GM12878 (cell line): ENCODE results near the gene CACNA2D3. TPM values are rescaled to one million over a fixed set of nuclear protein-coding genes. Genes with fewer than 3 reads are reported as not detected.

Experiments used
- ATAC-seq: fragments of 200-7000 bp; cut with Tn5 transposase; 3 replicates; pipeline ENCODE4 v1.9.1; 2020; ENCODE audit warnings: mild to moderate bottlenecking, moderate library complexity
- BruUV-seq: library from RNA; stranded (reverse); fragments of 400-500 nt; replicated peaks from 2 replicates; lab custom pipeline; 2021; lab: Mats Ljungman, UMichigan
- CTCF ChIA-PET: fragments of 300-600 bp; sonication (Branson Sonifier 250); formaldehyde crosslinking; extraction: SDS; loops from one replicate; lab custom pipeline; 2021; ENCODE audit warnings: inconsistent platforms; lab: Yijun Ruan, JAX
- POLR2A ChIA-PET: fragments of 350-600 bp; formaldehyde crosslinking; extraction: SDS; loops from one replicate; lab custom pipeline; 2021; ENCODE audit warnings: inconsistent platforms; lab: Charles Lee
- RAD21 ChIA-PET: fragments of 300-600 bp; sonication (Branson Sonifier 250); formaldehyde crosslinking; loops from one replicate; lab custom pipeline; 2023; ENCODE audit warnings: antibody characterized with exemption; ENCODE audit not compliant: unreplicated experiment; lab: Charles Lee
- SMC1A ChIA-PET: fragments of 300-600 bp; sonication (Branson Sonifier 250); formaldehyde crosslinking; loops from one replicate; lab custom pipeline; 2023; ENCODE audit not compliant: unreplicated experiment, uncharacterized antibody; lab: Charles Lee
- DNase-seq: peaks from one replicate; pipeline ENCODE4 v3.0.0-alpha.2; 2011; ENCODE audit warnings: low read depth, low spot score
- FAIRE-seq: peaks from 3 replicates; lab custom pipeline; 2011; peaks lifted over from hg19 to GRCh38; lab: Jason Lieb, UNC
- H2AFZ ChIP-seq: 2 replicates; pipeline ENCODE4 v1.6.0; 2011; ENCODE audit warnings: low read depth, low read length, control low read depth; ENCODE audit not compliant: control insufficient read depth
- H3K27ac ChIP-seq: 2 replicates; pipeline ENCODE4 v1.5.1; 2011; ENCODE audit warnings: control low read depth; ENCODE audit not compliant: control insufficient read depth, insufficient read depth
- H3K27me3 ChIP-seq, 2 experiments: replicated peaks in 1 of 2; 2 replicates each; pipeline versions ENCODE4 v1.6.0 to v1.6.1; 2011; ENCODE audit warnings: low read length in 1 of 2; ENCODE audit not compliant: control insufficient read depth in 2 of 2, insufficient read depth in 2 of 2
- H3K36me3 ChIP-seq, 2 experiments: 2 replicates each; pipeline ENCODE4 v1.5.1; 2011; ENCODE audit warnings: low read length in 1 of 2; ENCODE audit not compliant: control insufficient read depth in 2 of 2, insufficient read depth in 2 of 2
- H3K4me1 ChIP-seq: 2 replicates; pipeline ENCODE4 v1.6.1; 2011; ENCODE audit warnings: mild to moderate bottlenecking, low read length, moderate library complexity, mixed read lengths; ENCODE audit not compliant: control insufficient read depth, insufficient read depth
- H3K4me2 ChIP-seq: 2 replicates; pipeline ENCODE4 v1.6.0; 2011; ENCODE audit warnings: control low read depth; ENCODE audit not compliant: control insufficient read depth, insufficient read depth
- H3K4me3 ChIP-seq: fragments of 200-600 bp; sonication (generic); 2 replicates; pipeline ENCODE4 v1.5.1; 2016
- H3K79me2 ChIP-seq: 2 replicates; pipeline ENCODE4 v1.6.0; 2011; ENCODE audit warnings: low read length; ENCODE audit not compliant: control insufficient read depth, insufficient read depth
- H3K9ac ChIP-seq: 2 replicates; pipeline ENCODE4 v1.8.0; 2011; ENCODE audit warnings: low read length, control low read depth, mixed read lengths; ENCODE audit not compliant: control insufficient read depth, insufficient read depth
- H3K9me3 ChIP-seq: replicated peaks from 3 replicates; pipeline ENCODE4 v1.5.1; 2011; ENCODE audit warnings: mild to moderate bottlenecking, low read length; ENCODE audit not compliant: control insufficient read depth, insufficient read depth
- H4K20me1 ChIP-seq: 2 replicates; pipeline ENCODE4 v1.6.0; 2011; ENCODE audit not compliant: control insufficient read depth, insufficient read depth
- BMI1 ChIP-seq: fragments of 450-650 bp; IDR thresholded peaks from 2 replicates; pipeline ENCODE4 v1.6.1; 2016; ENCODE audit warnings: mild to moderate bottlenecking, moderate library complexity, borderline replicate concordance
- CBFB ChIP-seq: IDR thresholded peaks from 2 replicates; pipeline ENCODE4 v1.6.1; 2016; ENCODE audit warnings: antibody characterized with exemption, low read depth
- CHD1 ChIP-seq: IDR thresholded peaks from 2 replicates; pipeline ENCODE4 v1.6.1; 2012; ENCODE audit warnings: low read depth, low read length, improper control_type of control experiment
- CHD4 ChIP-seq: fragments of 200-600 bp; sonication (generic); IDR thresholded peaks from 2 replicates; pipeline ENCODE4 v1.6.1; 2016; ENCODE audit warnings: mild to moderate bottlenecking
- GABPA ChIP-seq: IDR thresholded peaks from 2 replicates; pipeline ENCODE4 v1.6.1; 2014; ENCODE audit warnings: antibody characterized with exemption, low read depth, mild to moderate bottlenecking, inconsistent platforms
- IKZF2 ChIP-seq, 2 experiments: fragments of 450-650 bp; IDR thresholded peaks; 2 replicates each; pipeline ENCODE4 v1.6.1; 2017; ENCODE audit warnings: mild to moderate bottlenecking in 2 of 2, moderate library complexity in 2 of 2
- MEF2A ChIP-seq: IDR thresholded peaks from 2 replicates; pipeline ENCODE4 v1.6.1; 2011; ENCODE audit warnings: low read depth, mild to moderate bottlenecking, low read length, moderate library complexity; ENCODE audit not compliant: insufficient read depth
- RB1 ChIP-seq: fragments of 450-650 bp; formaldehyde crosslinking; IDR thresholded peaks from 2 replicates; pipeline ENCODE4 v1.6.1; 2017; ENCODE audit warnings: mild to moderate bottlenecking, borderline replicate concordance
- SMARCA5 ChIP-seq: fragments of 450-650 bp; IDR thresholded peaks from 2 replicates; pipeline ENCODE4 v1.6.1; 2017; ENCODE audit warnings: mild to moderate bottlenecking
- SRF ChIP-seq, 2 experiments: IDR thresholded peaks; 2 replicates each; pipeline ENCODE4 v1.6.1; 2011; ENCODE audit warnings: low read depth in 2 of 2, low read length in 2 of 2, mild to moderate bottlenecking in 1 of 2, moderate library complexity in 1 of 2
- TCF12 ChIP-seq: IDR thresholded peaks from 2 replicates; pipeline ENCODE4 v1.6.1; 2011; ENCODE audit warnings: low read depth, mild to moderate bottlenecking, low read length
- ZBED1 ChIP-seq: IDR thresholded peaks from 2 replicates; pipeline ENCODE4 v1.6.1; 2016; ENCODE audit warnings: borderline replicate concordance
- ZNF622 ChIP-seq: fragments of 450-650 bp; IDR thresholded peaks from 2 replicates; pipeline ENCODE4 v1.6.1; 2017; ENCODE audit warnings: mild to moderate bottlenecking, inconsistent platforms
- WGBS: methylation state at CpG from one replicate; pipeline ENCODE4 v1.1.6; 2016; ENCODE audit warnings: low lambda C conversion rate; ENCODE audit not compliant: insufficient replicate concordance, insufficient coverage; ENCODE audit errors: missing lambda C conversion rate; 5-methylcytosine and 5-hydroxymethylcytosine counted together
- in situ Hi-C: fragments of 300-500 bp; cut with MboI; formaldehyde crosslinking; loops from 9 replicates; pipeline ENCODE4 v1.14.3; 2018; ENCODE audit warnings: mixed read lengths
- intact Hi-C: fragments of 100-400 bp; cut with micrococcal nuclease; formaldehyde crosslinking; loops from one replicate; pipeline ENCODE4 v1.14.2; 2022; ENCODE audit not compliant: unreplicated experiment
- polyA plus RNA-seq, 11 experiments: library from polyadenylated mRNA; depleted of rRNA in 4 of 11; unstranded in 6 of 11; stranded (reverse) in 5 of 11; fragments of >200 nt; fragmentation: Nextera tagmentation in 4 of 11; fragmentation: Illumina TruSeq in 1 of 11; extraction: Ambion mirVana in 4 of 11; extraction: Trizol in 1 of 11; gene quantifications; 1 replicate in 1 of 11; 2 replicates in 10 of 11; pipeline versions ENCODE4 v1.2.1 to v1.2.3, GENCODE V29; 2011 to 2016; ENCODE audit warnings: inconsistent platforms in 2 of 11, missing spikeins in 2 of 11, low read depth in 1 of 11
- total RNA-seq, 4 experiments: library from RNA; depleted of rRNA in 3 of 4; stranded (reverse); fragments of >200 nt in 3 of 4; fragmentation: Illumina TruSeq in 1 of 4; extraction: Trizol in 1 of 4; gene quantifications; 2 replicates each; pipeline versions ENCODE4 v1.2.1 to v1.2.3, GENCODE V29; 2013 to 2021
- TF ChIP-seq, protein P1 (sequence below): fragments of 450-650 bp; IDR thresholded peaks from 2 replicates; pipeline ENCODE4 v1.6.1; 2017; ENCODE audit warnings: borderline replicate concordance
- TF ChIP-seq, protein P2 (sequence below): fragments of 150-350 bp; IDR thresholded peaks from 2 replicates; pipeline ENCODE4 v1.6.1; 2016; ENCODE audit warnings: low read depth, low read length

CACNA2D3 gene
- total and polyA plus RNA-seq, 10 of the 15 experiments (the other 5 are each of a cell fraction or from before 2014, with no cell fraction given), result not detected

DNA sequence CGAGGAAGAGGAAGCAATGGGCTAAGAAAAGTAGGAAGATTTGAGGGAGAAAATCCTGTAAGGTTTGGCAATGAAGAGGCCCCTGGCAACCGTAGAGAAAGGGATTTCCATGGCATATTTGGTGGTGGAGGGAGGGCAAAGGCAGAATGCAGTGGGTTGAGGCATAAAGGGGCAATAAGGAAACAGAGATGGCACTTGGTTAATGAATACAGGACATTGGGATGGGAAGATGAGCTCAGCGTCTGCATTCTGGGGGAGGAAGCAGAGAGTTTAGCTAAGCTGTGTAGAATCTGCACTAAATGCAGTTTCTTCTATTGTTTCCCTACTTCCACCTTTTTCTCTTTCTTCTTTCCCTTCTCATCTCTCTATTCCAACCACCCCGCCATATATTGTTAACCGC, 721.9 kb downstream of the CACNA2D3 start:
- Histone ChIP-seq H3K36me3 (no peaks in the 10 kb centered on the region), H3K79me2 (no peaks in the 10 kb centered on the region), H3K4me3 (no peak overlapping the region), H3K4me2 (no peak overlapping the region), H2AFZ (no peak overlapping the region), H3K4me1 (no peaks in the 10 kb centered on the region), H4K20me1 (no peaks in the 10 kb centered on the region), H3K9ac (no peak overlapping the region), H3K9me3 (no peaks in the 10 kb centered on the region), H3K27me3 (no peaks in the 10 kb centered on the region; a peak in 1 of 4 replicates), H3K27ac (no peak overlapping the region)
- SMC1A ChIA-PET, result no interaction called here
- ATAC-seq (no peak), FAIRE-seq (no peak), DNase-seq (no peak)
- RAD21 ChIA-PET, result no interaction called here
- CTCF ChIA-PET, result interaction anchor here (1.2 kb wide), 1 partner anchor 9 kb away, joined by 3 read pairs; no protein-coding TSS in a partner anchor
- intact Hi-C loops, result no loop called here
- 58% methylated on average over 5 of the region's 5 CpGs for WGBS
- POLR2A ChIA-PET, result no interaction called here
- TF ChIP-seq CBFB, result no peak
- no peak for TF ChIP-seq CHD1
- no peak for TF ChIP-seq IKZF2 (IDR thresholded peaks at IDR 0.05)
- TF ChIP-seq BMI1, result no peak
- TF ChIP-seq, protein P1, sequence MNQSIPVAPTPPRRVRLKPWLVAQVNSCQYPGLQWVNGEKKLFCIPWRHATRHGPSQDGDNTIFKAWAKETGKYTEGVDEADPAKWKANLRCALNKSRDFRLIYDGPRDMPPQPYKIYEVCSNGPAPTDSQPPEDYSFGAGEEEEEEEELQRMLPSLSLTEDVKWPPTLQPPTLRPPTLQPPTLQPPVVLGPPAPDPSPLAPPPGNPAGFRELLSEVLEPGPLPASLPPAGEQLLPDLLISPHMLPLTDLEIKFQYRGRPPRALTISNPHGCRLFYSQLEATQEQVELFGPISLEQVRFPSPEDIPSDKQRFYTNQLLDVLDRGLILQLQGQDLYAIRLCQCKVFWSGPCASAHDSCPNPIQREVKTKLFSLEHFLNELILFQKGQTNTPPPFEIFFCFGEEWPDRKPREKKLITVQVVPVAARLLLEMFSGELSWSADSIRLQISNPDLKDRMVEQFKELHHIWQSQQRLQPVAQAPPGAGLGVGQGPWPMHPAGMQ, result no peak
- TF ChIP-seq GABPA, result no peak
- no peak for TF ChIP-seq SRF (IDR thresholded peaks at IDR 0.05; ENCODE audit: low read depth in 2 of 2, low read length in 2 of 2)
- TF ChIP-seq, protein P2, sequence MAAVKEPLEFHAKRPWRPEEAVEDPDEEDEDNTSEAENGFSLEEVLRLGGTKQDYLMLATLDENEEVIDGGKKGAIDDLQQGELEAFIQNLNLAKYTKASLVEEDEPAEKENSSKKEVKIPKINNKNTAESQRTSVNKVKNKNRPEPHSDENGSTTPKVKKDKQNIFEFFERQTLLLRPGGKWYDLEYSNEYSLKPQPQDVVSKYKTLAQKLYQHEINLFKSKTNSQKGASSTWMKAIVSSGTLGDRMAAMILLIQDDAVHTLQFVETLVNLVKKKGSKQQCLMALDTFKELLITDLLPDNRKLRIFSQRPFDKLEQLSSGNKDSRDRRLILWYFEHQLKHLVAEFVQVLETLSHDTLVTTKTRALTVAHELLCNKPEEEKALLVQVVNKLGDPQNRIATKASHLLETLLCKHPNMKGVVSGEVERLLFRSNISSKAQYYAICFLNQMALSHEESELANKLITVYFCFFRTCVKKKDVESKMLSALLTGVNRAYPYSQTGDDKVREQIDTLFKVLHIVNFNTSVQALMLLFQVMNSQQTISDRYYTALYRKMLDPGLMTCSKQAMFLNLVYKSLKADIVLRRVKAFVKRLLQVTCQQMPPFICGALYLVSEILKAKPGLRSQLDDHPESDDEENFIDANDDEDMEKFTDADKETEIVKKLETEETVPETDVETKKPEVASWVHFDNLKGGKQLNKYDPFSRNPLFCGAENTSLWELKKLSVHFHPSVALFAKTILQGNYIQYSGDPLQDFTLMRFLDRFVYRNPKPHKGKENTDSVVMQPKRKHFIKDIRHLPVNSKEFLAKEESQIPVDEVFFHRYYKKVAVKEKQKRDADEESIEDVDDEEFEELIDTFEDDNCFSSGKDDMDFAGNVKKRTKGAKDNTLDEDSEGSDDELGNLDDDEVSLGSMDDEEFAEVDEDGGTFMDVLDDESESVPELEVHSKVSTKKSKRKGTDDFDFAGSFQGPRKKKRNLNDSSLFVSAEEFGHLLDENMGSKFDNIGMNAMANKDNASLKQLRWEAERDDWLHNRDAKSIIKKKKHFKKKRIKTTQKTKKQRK, result no peak
- no peak for TF ChIP-seq ZNF622
- no peak for TF ChIP-seq SMARCA5
- TF ChIP-seq RB1, result no peak
- no peak for TF ChIP-seq CHD4
- TF ChIP-seq TCF12, result no peak
- TF ChIP-seq MEF2A, result no peak
- TF ChIP-seq ZBED1, result no peak
- in situ Hi-C loops, result no loop called here
- no TSS peak for BruUV-seq
